HG03159 (cell line): ENCODE measurements around the gene RAD51B.
"Not testable (repeated sequence)": the region's sequence is repeated elsewhere in the genome, so short reads cannot be mapped to it uniquely, and the experiment has no call there.

Experiments
- ATAC-seq: cut with Tn5 transposase; IDR thresholded peaks from one replicate; pipeline ENCODE4 v1.9.1; 2021; ENCODE audit warnings: mild to moderate bottlenecking, moderate library complexity; ENCODE audit not compliant: unreplicated experiment

RAD51B gene

DNA sequence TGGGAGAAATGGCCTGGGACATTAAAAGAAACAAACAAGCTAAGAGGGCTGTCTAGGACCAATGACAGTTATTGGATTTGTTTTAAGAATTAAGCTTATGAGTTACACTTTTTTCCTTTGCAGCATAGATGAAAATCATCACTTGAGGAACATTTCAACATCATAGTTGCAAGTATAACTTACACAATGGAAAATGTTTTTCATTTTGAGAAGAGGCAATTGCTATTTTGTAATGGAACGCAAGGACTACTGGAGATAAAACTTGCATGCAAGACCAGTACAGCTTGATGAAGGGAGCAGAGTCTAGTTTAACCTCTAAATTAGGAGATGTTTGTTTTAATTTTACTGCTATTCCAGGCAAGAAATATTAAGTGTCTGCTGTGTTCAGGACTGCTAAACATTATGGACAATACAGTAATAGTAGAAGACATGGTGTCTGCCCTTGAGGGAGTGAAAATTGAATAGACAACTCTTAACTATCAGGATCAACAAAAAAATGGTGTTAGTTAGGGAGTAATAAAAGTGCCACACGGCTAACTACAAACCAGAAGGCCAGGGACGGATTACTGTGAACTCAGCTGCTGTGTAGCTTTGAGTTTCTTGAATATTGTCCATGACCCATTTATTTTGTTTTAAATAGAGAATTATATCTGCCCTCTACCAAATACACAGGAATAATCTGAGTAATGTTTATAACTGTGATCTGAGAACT, 374.5 kb downstream of the RAD51B start:
- no peak for ATAC-seq

DNA sequence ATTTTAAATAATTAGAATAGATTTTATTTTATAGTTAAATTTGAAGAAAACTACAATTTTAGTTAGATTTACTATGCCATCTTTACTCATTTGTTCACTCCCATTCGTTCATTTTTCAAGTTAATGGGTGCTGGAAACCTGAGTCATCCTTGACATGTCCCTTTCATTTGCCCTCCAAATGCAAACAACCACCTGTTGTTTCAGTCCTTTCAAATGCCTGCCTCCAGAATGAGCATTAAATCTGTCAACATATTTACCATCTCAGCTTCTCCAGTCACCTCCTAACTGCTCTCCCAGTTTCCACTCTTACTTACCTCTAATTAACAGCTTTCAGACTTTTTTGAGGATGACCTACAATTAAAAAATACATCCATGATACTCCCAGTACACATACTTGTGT, 375.5 kb downstream of the RAD51B start:
- ATAC-seq, result no peak

DNA sequence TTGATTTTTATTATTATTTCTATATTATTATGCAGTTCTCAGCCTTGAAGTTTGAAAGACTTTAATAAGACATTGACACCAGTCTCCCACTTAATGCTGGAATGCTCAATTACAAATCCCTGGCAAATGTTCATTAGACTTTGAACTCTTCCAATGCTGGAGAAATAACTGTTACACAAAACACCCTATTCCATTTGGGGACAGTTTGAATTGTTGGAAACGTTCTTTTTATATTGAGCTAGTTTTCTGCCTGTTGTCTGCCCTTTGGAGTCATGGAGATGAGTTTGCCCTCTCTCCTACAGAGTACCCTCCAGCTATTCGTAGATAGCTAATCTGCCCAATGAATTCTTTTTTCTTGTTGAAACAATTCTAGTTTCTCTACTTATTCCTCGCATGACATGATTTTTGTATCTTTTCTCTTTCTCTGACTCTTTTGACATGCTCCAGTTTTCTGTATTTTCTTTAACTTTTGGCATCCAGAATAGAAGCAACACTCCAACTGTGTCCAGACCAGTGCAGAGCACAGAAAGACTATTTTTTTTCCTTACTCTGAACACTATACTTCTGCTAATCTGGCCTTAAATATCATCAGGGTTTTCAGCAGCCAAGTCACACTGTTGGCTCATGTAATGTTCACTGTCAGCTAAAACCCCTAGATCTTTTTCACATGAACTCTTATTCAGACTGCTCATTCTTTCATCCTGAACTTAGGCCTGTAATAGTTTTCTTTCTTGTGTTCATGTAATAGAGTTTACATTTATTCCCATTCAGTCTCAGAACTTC, 379.3 kb downstream of the RAD51B start:
- ATAC-seq, result no peak

DNA sequence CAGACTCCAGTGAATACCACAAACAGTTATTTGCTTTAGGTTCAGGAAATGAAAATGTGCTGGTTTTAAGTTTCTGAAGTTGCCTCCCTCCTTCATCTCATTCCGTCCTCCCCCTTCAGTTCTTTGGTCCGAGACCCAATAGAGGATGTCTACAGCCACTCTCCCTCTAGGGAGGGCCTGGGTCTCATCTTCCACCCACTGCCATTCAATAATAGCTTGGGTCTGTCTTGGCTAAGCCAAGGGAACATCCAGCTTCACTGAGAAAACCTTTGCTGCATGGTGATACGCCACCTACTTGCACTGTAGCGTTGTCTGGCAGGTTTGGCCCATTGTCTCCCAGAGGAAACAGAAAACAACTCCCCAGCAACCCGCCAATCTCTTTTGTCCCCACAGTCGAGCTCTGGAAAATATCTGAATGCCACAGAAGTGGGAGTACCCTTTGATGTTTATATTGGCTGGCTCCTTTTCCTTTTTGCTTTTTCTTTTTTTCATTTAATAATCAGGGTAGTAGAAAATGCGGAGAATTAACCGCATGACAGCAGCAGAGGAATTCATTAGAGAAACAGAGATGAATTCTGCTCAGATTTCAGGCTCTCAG, 380.1 kb downstream of the RAD51B start:
- no peak for ATAC-seq

DNA sequence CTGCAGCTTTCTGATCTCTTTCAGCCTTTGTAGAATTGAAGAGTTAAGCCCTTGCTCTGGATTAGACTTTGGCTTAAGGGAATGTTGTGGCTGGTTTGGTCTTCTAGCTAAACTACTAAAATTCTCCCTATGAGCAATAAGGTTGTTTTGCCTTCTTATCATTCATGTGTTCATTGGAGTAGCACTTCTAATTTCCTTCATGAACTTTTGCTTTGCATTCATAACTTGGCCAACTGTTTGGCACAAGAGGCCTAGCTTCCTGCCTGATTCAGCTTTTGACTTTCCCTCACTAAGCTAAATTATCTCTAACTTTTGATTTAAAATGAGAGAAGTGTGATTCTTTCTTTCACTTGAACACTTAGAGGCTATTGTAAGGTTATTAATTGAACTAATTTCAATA, 384.3 kb downstream of the RAD51B start:
- ATAC-seq, result no peak

DNA sequence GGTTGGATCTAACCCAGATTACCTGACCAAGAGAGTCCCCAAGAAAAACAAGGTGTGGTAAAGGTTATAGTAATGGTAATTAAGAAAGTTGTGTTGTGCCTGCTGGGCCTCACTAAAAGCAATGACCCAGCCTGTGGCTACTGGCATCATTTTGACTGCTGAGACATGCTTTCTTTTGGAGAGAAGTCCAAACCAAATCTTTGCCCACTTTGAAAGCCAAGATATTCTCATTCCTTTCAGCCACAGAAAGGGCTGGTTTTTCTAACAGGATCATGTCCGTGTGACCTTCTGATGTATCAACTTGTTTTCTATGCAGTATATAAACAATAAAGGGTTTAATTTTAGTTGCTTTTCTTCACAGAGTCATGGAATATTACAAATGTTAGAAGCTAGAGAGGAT, 388.6 kb downstream of the RAD51B start:
- ATAC-seq, result no peak

DNA sequence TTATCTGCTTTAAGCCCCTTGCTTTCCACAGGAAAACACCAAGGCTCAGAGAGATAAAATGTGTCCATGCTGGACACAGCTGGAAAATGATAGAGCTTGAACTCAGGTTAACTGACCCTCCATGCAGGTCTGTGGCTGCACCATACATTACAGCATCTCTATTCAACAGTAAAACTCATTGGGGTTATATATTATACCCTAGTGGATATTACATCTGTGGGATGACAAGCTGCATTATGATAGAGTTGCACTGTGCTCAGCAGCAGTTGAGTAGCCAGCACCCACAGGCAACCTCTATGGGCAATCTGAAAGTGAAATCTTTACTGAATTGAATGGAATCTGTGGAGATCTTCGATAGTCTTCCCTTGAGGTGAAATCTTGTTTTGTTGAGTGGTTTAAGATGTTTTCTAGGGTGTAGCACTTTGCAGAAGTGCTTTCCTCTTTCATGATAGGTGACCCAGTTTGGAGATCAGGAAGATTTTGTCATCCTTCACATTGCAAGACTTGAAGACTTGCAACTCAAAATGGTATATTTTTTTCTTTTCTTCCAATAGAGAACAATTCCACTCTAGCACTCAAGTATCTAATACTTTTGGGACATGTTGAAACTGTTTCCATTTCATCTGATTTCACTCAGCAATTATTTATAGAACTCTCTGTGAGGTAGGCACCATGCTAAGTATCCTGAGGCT, 389.2 kb downstream of the RAD51B start:
- no peak for ATAC-seq

DNA sequence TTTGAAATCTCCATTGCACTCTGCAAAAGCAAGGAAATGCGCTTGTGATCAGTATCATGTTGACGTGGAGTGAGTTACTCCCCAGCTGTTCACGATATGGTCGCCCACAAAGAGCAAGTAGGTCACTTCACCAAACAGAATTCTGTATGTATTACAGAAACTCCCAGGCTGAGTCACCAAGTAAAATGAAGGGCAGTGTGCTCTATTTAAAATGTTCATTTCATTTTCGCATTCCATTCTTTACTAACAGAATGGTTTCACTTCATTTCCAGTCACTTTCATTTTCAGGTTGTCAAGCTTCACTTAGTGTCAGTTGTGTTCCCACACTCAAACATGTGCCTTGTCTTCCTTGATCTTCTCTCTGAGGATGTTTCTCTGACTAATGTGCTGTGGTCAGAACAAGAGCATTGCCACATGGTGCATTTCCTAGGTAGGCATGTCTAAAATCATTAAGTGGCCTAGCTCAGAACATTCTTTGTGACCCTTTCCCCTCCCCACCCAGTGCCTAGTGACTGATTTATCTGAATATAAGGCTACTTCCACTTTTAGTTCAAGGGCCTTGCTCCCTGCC, 391.2 kb downstream of the RAD51B start:
- ATAC-seq, result peak; percentile 88

DNA sequence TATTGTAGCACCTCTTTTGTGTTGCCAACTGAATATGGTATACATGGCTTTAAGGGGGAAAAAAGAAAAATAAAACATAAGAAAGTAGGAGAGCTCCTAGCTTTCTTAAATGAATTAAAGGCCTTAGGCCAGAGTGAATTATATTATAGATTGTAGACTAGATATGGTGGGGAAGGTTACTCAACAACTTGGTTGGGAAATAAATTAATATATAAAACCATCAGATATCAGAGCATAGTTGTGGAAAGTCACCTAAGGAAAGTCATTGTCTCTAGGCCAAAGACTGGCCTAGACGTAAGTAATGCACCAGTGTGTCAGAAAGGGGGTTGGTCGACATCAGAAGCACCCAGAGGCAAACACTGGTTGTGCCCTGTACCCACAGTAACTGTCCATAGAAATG, 391.8 kb downstream of the RAD51B start:
- ATAC-seq, result no peak

DNA sequence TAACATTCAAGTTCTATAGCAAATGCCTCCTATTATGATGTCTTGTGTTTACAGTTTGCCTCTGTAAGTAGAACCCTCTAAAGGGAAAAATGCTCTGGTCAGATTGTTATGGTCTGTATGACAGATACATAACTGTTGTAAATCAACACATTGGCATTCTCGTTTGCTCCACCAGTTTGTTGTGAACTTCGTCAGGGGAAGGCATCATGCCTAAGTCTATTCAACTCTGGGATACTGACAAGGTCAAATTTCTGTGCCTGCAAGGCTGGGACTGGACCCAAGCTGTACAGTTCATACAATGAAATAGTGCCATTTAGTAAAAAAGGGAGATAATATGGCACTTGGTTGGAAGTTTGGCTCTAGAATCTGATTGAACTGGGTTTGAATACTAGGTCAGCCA, 392.3 kb downstream of the RAD51B start:
- ATAC-seq, result no peak

DNA sequence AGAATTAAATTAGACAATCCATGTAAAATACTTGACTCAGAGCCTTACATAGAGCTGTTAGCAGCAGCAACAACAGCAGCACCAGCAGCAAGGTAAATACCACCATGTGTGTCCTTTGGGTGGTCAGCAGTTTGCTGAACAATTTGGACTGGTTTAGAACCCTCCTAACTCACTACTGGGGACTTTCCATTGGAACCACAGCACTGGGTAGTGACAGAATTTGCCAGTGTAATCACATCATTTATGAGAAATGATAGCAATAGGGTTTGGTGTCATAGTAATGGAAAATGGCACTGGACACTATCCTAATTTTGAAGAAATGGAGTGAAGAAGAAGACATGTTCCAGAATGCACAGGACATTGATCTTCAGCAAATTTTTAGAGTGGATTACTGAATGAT, 392.8 kb downstream of the RAD51B start:
- no peak for ATAC-seq

DNA sequence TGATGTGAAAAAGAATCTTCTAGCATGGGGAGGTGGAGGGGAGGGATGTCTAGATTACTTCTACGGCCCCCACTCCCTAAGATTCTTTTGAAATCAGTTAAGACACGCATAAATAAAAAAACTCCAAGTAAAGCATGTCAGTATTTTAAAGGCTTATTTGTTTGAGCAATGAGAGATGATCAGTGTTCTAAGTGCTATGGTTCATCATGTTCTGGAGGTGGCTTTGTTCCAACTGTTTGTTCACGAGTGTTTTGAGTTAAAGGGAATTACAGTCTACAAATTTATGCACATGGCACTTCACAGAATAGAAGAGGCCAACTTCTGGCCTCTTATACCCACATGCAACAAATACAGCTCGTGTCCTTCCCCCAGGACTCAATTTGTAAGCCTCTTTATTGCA, 394.9 kb downstream of the RAD51B start:
- no peak for ATAC-seq

DNA sequence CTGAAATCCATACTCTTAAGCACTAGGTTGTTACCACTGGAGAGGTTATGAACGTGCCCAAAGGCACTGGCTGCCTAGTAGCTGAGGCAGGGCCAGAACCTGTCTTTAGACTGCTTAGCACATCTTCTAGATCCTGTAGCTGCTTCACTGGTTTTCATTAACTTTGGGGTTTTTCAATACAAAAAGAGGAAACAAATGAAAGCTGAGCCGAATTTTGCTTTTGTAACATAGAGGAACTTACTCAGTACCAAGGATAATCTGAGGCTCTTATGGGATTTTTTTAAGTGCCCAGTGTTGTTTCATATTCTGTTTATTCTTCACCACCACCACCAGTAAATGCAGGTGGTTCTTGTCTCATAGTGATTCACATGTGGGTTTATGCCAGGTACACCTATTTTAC, 396.1 kb downstream of the RAD51B start:
- ATAC-seq, result no peak

DNA sequence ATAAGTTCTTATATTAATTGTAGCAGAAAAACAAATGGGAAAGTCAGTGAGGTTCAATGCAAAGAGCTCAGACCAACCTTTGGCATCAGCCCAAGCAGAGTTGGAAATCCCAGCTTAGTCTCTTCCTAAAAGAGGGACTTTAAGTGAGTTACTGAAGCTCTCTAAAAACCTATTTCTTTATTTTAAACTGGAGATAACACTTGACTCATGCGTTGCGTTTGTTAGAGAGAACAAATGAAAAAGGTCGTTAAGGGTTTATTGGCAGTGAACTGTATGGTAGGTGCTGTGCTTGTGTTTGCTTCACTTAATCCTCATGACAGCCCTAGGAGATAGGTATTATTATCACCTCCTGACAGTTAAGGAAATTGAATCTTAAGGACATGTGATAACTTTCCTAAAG, 396.5 kb downstream of the RAD51B start:
- no peak for ATAC-seq

DNA sequence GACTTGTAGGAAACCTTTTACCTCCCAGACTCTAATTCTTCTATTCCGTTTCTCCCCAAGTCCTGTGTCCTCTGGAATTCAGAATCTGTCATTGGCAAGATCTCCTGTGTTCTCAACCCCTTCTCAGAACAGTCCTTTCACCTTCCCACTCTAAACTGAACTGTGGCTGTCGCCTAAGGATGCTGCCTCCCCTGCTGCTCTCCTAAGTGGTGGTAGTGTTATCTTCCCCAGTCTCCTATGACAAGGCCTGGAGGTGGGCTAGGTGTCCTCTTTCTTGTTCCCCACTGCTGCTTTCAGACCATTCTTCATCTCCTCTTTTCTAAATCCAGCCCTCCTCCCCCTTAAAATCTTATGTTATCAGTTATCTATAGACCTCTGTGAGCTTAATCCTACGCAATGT, 397.4 kb downstream of the RAD51B start:
- ATAC-seq, result no peak

DNA sequence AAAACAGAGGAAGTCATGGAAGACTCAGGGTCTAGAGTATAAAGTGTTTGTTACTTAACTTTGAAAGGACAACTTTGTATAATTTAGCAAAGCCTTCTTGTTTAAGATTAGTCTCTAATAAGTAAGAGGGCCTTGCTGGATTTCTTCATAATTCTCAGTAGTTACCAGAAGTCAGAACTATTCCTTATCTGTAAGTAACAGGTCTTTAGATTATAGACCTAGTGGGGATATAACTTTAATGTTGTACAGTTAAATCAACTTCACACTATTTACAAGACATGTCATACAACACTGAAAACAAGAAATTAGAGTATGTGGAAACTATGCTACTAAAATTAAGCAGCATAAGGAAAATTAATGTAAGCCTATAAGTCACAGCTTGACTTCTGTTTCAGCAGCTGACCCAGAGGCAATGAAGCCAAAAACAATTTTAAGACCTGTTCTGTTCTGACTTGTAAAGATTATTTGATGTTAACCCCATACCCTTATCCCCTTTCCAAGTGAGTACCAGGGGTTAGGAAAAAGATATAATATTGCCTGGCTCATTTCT, 398.3 kb downstream of the RAD51B start:
- no peak for ATAC-seq

DNA sequence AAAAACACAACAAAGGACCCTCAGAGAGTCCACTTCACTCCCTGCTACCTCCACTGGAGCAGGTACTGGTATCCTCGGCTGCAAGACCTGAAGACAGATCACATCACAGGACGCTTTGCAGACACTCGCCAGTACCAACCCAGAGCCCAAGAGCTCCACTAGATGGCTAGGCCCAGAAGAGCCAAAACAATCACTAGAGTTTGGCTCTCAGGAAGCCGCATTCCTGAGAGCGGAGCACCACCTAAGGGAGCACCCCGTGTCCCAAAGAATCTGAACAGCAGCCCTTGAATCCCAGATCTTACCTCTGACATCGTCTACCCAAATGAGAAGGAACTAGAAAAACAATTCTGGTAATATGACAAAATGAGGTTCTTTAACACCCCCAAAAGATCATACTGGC, 399.8 kb downstream of the RAD51B start:
- ATAC-seq, result no peak

DNA sequence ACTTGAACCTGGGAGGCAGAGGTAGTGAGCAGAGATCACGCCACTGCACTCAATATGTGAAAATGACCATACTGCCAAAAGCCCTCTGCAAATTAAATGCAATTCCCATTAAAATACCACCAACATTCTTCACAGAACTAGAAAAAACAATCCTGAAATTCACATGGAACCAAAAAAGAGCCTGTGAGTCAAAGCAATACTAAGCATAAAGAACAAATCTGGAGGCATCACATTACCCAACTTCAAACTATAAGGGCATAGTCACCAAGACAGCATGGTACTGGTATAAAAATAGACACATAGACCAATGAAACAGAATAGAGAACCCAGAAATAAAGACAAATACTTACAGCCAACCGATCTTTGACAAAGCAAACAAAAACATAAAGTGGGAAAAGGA, 401.5 kb downstream of the RAD51B start:
- not testable (repeated sequence) for ATAC-seq

DNA sequence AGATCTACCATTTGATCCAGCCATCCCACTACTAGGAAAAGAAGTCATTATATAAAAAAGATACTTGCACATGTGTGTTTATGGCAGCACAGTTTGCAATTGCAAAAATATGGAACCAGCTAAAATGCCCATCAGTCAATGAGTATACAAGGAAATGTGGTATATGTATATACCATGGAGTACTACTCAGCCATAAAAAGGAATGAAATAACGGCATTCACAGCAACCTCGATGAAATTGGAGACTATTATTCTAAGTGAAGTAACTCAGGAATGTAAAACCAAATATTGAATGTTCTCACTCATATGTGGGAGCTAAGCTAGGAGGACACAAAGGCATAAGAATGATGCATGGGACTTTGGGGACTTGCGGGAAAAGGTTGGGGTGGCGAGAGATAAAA, 402.6 kb downstream of the RAD51B start:
- no peak for ATAC-seq

DNA sequence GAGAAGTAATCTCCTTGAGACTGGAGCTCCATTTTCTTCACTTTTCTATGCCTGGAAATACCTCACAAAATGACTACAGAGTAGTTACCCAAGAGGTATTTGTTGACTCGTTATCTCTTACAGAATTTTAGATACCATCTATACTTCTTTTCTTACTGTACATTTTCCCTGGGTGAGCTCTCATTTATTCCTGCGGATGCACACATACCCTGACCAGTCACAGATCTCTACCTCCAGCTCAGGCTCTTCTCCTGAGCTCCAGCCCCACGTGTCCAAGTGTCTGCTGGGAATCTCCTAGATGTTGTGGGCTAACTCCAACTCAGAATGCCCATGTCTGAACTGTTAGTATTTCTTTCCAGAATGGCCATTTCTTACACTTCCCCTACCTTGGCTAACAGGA, 403.1 kb downstream of the RAD51B start:
- no peak for ATAC-seq

DNA sequence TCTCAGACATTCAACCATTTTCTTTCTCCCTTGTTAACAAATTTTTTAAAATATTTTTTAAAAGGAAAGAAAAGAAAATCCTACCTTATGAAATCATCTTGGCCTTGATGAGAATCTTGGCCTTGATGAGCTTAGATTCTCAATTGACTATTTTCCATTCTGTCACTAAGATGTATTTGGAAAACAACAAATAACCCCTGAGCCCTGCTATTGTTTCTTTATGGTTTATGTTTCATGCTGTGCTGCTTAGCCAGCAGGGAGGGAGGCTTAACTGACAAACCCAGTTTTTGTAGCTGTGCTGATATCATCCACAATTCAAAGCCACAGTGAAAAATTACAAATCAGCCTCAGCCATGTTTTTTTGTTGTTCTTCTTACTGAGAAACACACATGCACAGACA, 404.1 kb downstream of the RAD51B start:
- ATAC-seq, result no peak
